RCC 7860 (cell line): ENCODE measurements around the gene SOAT1.
"Not testable (repeated sequence)": the region's sequence is repeated elsewhere in the genome, so short reads cannot be mapped to it uniquely, and the experiment has no call there.

Experiments used
- DNase-seq: peaks from one replicate; pipeline ENCODE4 v3.0.0-alpha.2; 2015; ENCODE audit warnings: low spot score
- FAIRE-seq: peaks from 2 replicates; lab custom pipeline; 2012; peaks lifted over from hg19 to GRCh38; lab: Jason Lieb, UNC

The SOAT1 gene

DNA sequence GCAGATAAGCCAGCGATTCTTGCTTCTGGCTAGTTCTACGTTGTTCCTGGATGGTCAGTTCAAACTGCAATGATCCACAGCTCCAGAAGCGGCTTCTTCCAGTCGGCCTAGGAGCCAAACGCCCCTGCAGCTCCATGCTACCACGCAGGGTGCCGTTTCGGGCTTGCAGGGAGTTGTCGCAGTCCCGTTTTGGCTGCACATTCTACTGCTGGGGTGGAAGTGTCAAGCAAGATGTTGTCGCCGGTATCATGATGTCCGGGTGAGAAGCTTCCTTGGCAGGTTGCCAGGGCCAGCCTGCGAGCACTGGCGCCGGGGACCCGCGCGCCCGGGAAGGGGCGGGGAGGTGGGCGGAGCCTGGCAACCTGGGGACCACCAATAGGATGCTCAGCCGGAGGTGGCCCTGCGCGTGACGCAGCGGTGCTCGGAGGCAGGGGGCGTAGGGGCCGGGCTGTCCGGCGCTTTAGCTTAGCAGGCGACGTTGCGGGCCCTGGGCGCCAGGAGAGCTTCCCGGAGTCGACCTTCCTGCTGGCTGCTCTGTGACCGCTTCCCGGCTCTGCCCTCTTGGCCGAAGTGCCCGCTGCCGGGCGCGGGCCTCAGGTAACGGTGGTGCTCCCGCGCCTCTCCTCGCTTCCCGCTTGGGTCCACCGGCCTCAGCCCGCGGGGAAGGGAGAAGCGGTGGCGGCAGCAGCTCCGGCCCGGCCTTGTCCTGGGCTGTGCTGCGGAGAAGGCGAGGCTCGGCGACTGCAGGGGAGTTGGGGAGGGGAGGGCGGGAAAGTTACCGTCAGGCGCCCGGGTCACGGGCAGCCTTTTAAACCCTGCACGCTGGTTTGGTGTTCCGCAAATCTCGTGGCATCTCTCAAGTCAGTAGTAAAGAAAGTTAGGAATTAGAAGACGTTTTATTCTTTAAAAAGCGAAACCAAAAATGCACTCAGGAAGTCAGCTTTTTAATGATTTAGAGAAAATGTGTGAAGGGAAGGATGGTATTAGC is at the start of gene SOAT1:
Gene SOAT1 (plus strand): TSS at position 458 of the 988 bp plus-strand sequence. CDS start 8,888 bp downstream, outside the sequence.
- FAIRE-seq (peak; percentile 45), DNase-seq (peak; percentile 90)

DNA sequence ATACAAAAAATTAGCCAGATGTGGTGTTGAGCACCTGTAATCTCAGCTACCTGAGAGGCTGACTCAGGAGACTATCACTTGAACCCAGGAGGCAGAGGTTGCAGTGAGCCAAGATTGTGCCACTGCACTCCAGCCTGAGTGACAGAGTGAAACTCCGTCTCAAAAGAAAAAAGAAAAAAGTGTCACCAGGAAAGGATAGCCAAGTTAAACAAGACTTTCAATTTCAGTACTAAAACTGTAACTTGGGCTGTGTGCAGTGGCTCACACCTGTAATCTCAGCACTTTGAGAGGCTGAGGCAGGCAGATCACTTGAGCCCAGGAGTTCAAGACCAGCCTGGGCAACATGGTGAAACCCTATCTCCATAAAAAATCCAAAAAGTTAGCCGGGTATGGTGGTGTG is 48.2 kb upstream of the SOAT1 start:
- not testable (repeated sequence) for DNase-seq, FAIRE-seq

DNA sequence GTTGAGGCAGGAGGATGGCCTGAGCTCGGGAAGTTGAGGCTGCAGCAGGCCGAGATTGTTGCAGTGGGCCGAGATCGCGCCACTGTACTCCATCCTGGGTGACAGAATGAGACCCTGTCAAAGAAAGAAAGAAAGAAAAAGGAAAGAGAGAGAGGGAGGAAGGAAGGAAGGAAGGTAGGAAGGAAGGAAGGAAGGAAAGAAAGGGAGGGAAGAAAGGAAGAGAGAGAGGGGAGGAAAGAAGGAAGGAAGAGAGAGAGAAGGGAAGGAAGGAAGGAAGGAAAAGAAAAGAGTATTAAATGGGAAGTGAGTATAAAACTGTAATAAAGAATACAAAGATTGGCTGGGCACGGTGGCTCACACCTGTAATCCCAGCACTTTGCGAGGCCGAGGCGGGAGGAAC is 45.7 kb upstream of the SOAT1 start:
- FAIRE-seq (no peak), DNase-seq (no peak)

DNA sequence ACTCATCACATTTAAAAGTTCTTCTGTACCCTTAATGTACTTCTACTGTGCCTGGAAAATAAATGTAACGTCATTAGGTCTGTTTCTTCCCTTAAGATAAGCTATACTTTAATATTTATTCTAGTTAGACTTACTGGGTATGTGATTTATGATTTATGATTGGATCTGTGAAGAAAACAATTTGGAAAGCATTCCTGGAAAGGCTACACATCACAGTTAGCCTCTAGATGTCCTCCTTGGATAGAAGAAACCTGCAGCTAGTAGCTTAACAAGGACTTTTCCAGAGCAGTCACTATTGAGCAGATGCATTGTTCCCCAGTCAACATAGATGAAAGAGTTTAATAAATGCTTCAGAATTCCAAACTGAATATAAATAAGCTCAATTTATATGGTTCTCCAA is 41.9 kb upstream of the SOAT1 start:
- FAIRE-seq = no peak
- peak; percentile 29 for DNase-seq

DNA sequence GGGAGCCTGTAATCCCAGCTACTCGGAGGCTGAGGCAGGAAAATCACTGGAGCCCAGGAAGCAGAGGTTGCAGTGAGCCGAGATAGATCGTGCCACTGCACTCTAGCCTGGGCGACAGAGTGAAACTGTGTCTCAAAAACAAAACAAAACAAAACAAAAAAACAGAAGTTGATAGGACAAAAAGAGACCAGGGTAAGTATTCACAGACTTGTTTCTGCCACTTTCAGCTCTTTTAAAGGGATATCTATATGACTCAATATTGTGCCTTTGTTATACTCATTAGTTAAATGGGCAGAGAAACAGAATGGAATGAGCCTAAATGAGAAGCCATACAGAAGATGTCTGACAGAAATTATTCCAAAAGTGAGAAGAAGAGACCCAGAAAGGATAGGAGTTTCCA is 41.0 kb upstream of the SOAT1 start:
- DNase-seq = no peak

DNA sequence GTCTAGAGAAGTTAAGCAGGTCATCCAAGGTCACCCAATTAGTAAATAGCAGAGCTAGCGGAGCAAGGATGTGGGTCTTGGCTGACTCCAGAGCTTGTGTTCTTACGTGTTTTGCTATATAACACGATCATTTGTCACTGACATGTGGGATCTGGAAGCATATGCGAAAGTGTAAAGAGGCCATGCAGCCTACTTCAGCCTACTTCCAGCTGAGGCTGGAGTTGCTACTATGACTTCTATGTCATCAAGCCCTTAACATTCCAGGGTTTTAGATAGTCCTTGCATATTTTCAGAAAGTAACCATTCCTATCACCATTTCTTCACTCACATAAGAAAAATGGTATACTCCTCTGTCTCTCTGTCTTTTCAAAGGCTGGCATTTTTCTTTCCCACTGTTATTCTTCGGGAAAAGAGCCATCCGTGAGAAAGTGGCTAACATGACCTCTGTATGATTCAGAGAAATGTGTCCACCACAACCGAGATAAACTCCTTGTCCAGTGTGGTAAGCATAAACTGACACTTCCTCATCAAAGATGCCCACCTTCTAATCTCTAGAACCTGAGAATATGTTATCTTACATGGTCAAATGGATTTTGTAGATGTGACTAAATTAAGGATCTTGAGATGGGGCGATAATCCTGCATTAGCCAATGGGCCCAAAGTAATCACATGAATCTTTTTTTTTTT is 40.2 kb upstream of the SOAT1 start:
- FAIRE-seq (no peak), DNase-seq (no peak)

More for the DNA sequence above, 41.0 kb upstream of the SOAT1 start:
- no peak for FAIRE-seq

DNA sequence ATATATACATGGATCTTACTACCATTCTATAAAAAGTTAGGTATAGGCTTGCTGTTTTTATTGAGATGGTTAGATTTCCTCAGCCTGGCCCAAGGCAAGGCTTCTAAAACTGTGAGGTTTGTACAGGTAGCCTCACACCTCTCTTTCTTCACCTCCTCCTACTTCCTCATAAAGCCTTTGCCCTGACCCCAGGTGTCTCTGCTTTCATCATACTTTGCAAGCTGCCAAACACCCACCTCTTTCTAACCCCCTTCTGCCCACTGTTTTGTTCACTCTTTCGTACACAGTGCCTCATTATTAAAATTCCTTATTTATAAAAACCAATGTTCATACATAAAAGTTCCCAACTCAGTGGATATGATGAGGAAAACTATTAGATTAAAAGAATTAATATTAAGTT is 31.4 kb upstream of the SOAT1 start:
- FAIRE-seq (no peak), DNase-seq (no peak)

DNA sequence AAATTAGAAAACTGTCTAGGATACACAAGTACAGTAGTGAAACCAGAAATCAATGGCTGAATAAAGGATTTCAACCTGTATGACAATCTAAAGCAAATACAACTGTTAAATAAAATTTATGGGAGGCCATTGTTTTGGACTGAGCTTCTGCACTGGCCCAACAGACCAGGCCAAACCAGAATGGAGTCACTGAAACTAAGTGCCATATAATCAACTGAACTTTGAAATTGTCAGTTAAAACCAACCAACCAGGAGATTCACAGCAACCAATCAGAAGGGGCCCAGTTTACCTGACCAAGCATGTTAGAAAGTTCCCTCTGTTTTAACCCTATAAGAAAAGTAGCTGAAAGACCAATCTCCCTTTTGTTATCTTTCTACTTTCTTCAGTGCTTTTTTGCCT is 30.5 kb upstream of the SOAT1 start:
- FAIRE-seq (no peak), DNase-seq (no peak)

DNA sequence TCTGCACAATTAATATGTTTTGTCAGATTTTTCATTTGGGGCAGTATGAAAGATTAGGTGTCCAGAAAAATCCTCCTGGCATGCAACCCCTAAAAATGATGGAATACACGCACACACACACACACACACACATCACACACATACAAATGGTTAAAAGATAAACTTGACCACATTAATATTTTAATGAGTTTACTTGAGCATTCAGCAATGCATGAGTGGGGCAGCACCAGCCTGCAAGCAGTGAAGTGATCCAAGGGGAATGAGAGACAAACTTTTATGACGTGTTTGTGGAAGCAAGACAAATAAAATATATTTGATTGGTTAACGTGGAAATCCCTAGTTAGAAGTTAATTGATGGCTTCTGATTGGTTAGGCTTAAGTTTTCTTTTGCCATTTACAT is 29.1 kb upstream of the SOAT1 start:
- FAIRE-seq (no peak), DNase-seq (no peak)

DNA sequence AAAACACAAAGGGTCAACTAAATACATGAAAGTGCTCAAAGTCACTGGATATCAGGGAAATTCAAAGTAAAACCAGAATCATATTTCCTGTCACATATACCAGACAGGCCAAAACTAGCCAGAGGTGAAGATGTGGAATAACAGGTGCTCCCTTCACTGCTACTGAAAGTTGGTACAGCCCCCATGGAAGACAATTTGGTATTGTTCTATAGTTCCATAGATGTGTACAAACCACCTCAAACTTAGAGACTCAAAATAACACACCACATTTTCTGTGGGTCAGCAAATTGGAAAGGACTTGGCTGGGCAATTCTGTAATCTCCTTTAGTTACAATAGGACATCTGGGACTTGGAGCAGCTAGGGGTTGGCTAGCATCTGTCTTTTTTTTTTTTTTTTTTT is 24.5 kb upstream of the SOAT1 start:
- FAIRE-seq = no peak
- DNase-seq = no peak

DNA sequence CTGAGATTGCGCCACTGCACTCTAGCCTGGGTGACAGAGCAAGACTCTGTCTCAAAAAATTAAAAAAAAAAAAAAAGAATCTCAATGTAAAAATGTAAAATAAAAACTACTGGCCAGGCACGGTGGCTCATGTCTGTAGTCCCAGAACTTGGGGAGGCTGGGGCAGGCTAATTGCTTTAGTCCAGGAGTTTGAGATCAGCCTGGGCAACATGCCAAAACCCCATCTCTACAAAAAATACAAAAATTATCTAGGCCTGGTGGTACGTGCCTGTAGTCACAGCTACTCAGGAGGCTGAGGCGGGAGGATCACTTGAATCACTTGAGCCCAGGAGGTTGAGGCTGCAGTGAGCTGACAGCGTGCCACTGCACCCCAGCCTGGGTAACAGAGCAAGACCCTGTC is 19.2 kb upstream of the SOAT1 start:
- not testable (repeated sequence) for DNase-seq, FAIRE-seq

DNA sequence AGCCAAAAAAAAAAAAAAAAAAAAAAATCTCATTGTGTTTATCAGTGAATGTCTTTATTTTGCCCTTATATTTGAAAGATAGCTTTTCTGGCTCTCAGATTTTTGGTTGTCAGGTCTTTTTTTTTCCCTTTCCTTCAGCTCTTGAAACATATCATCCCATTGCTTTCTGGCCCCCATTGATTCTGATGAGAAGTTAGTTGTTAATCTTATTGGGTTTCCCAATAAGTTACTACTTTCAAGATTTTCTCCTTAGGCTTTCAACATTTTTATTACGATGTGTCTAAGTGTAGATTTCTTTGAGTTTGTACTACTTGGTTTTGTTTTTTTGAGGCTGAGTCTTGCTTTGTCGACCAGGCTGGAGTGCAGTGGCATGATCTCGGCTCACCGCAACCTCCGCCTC is 14.7 kb upstream of the SOAT1 start:
- no peak for DNase-seq
- FAIRE-seq = no peak

DNA sequence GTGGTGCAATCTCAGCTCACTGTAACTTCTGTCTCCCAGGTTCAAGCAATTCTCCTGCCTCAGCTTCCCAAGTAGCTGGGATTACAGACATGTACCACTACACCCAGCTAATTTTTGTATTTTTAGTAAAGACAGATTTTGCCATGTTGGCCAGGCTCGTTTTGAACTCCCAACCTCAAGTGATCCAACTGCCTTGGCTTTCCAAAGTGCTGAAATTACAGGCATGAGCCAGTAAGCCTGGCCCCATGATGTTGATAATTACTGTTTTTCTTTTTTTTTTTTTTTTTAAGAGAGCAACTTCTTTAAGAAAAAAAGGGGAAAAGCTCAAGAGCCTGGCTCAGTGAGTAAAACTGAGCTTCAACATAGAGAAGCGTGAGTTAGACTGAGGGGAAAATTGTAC is 9.6 kb upstream of the SOAT1 start:
- DNase-seq (no peak), FAIRE-seq (no peak)

DNA sequence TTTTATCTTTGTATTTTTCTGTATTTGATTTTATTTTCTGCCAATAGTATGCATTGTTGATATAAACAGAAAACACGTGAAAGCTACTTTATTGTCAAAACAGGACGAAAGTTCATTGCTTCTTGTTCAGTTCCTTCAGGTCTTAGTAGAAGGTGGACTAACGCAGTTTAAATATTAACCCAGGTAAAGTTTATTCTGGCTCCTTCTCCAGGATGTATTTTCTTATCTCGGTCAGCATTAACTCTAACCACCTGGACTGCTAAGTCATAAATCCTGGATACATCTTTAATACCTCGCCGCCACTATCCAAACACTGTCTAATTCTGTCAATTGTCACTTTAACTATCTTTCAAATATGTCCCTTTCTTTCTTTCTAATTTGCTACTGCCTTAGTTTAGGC is 5.7 kb upstream of the SOAT1 start:
- FAIRE-seq = peak; percentile 85
- peak; percentile 63 for DNase-seq

DNA sequence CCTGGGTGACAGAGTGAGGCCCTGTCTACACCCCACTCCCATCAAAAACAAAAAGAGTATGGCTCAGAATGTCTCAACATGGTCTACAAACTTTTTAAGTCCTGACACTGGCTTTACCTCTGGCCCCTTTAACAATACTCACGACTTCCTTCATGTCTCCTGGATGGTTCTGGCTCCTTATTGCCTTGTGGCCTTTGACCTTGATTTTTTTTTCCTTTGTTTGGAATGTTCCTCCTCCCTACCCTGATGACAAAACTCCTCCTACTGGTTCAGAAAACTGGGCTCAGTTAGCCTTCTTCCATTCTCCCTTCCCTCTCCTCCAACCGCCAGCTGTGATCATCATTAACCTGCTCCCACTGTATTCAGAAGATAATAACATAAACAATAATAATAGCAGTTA is 4.6 kb upstream of the SOAT1 start:
- DNase-seq = no peak
- FAIRE-seq = no peak

DNA sequence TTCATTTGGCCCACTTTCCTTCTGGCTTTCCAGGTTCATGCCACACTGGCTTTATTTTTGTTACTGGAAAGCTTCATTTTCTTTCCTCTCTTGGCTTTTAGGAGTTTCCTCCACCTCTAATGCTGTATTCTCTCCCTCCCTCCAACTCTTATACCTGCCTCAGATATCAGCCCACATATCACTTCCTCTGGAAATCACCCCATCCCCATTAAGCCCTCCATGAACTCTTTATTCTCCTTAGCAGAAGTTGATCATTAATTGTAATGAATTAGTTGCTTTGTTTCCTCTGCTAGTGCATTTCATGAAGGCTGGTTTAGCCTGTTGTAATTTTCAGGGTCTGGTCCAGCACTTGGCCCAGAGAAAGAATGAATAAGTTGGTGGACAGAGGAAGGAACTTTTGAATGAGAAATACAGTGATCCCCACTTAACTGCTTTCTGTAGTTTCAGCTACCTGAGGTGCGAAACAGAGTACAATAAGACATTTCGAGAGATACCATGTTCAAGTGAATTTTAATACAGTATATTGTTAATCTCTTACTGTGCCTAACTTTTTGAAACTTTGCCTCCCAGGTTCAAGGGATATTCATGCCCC is 1.7 kb downstream of the SOAT1 start:
- DNase-seq = no peak
- no peak for FAIRE-seq

DNA sequence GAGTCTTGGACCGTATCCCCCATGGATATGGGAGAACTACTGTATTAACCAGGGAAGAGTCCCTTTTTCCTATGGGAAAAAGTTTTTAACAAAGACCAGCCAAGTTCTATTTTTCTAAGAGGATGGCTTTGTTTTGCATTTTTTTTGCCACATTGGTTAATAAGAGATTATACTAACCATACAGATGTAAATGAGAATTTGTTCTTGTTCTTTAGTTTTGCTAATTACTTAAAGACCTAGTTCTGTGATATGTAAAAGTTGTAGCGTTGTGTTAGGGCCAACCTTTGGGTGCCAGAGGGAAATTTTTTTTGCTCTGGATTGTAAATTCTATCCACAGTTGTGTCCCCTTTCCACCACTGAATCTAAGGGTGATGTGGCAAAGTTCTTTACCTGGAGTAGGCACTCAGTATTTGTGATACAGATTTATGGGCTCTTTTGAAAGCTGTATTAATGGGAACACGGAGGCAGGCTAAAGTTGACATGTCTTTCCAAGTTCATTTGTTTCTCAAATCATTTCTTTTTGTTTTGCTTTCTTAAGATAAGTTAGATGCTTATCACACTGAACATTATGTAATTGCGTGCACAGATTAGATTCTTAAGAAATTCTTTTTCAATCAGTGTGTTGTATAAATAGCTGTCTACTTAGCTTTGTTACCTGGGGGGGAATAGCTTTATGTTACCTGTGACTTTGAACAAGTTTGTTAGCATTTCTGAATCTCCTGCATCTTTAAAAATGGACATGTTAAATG is 2.9 kb downstream of the SOAT1 start:
- no peak for DNase-seq
- FAIRE-seq = no peak

DNA sequence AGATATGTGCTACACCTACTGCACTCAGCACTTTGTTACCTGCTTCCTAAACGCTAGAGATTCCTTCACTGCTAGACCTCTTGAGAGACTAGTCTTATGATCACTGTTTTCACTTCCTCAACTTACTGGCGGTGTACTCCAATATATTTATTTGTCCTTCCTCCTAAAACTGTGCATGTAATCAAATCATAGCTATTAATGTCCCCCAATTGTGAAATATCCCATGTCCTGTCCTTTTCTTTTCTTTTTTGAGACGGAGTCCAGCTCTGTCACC is 3.4 kb downstream of the SOAT1 start:
- no peak for FAIRE-seq
- DNase-seq = no peak

DNA sequence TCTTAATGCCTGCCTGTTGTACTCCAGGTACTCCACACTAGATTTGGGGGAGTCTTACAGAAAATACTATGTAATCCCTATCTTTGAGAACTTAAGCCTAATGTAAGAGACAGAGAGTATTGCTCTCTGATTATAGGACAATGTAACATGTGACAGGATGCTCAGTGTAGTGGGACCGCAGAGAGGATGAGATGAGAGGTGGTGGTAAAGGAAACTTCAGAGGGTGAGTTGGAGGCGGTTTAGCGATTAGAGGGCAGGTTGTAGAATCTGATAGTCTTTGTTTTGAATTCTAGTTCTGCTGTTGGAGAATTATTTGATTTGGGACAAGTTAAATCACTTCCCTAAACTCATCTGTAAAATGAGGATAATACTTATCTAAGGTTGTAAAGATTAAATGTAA is 5.4 kb downstream of the SOAT1 start:
- no peak for FAIRE-seq

DNA sequence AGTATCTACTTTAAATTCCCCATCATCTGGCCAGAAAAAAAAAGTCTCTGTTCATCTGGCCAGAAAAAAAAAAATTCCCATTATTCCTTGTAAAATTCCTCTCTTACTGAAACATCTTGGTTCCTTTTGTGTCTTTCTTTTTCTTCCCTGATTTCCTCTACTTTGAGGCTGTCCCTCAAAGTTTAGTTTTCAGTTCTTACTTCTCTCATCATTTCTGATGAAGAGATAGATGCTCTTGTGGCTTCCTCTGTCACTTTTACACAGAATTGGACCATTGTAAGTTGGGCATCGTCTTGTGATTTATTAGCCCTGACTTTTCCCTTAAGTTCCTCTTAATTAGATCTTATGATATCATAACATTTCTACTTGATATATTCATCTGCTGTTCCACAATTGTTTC is 6.5 kb downstream of the SOAT1 start:
- FAIRE-seq = no peak
- no peak for DNase-seq

More for the DNA sequence above, 5.4 kb downstream of the SOAT1 start:
- no peak for DNase-seq

DNA sequence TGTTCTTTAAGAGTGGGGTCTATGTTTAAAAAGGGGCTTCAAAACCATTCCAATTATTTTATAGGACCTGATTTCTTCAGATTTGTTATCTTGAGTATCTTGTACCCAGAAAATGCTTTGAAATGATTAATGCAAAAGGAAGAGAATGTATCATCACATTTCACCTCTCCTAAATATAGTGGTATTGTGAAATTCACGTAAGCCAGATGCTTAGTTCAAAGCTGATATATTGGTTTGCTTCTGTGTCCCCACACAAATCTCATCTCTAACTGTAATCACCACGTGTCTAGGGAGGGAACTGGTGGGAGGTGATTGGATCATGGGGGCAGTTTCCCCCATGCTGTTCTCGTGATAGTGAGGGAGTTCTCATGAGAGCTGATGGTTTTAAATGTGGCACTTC is 8.5 kb downstream of the SOAT1 start:
- no peak for DNase-seq
- FAIRE-seq = no peak
